Peyer's patch (tissue), 4 donors: Measurements from ENCODE around the gene KIF26B. TPM values are rescaled to one million over a fixed set of nuclear protein-coding genes. Genes with fewer than 3 reads are reported as not detected.

ENCODE experiments used
- DNase-seq, 3 donors: peaks; one replicate each; pipeline ENCODE4 v3.0.0-alpha.2; 2017 to 2019
- H3K27ac ChIP-seq, 4 donors: fragments of 200-600 bp; sonication (generic); one replicate each; pipeline ENCODE4 v1.5.1; 2016 to 2019
- H3K27me3 ChIP-seq, 2 donors: fragments of 200-600 bp; sonication (generic); one replicate each; pipeline ENCODE4 v1.5.1; 2019
- H3K36me3 ChIP-seq, 3 donors: fragments of 200-600 bp; sonication (generic); one replicate each; pipeline ENCODE4 v1.5.1; 2016 to 2019
- H3K4me1 ChIP-seq, 4 donors: fragments of 200-600 bp; sonication (generic); one replicate each; pipeline ENCODE4 v1.5.1; 2016 to 2019
- H3K4me3 ChIP-seq, 4 donors: fragments of 200-600 bp; sonication (generic); 1 replicate in 3 of 4; 2 replicates in 1 of 4; pipeline ENCODE4 v1.5.1; 2016 to 2019; ENCODE audit warnings: mild to moderate bottlenecking in 1 of 4
- H3K9me3 ChIP-seq, 4 donors: fragments of 200-600 bp; sonication (generic); one replicate each; pipeline ENCODE4 v1.5.1; 2016 to 2019; ENCODE audit warnings: mild to moderate bottlenecking in 1 of 4
- POLR2A ChIP-seq, 2 donors: fragments of 450-650 bp; IDR thresholded peaks; one replicate each; pipeline ENCODE4 v1.5.1; 2017; ENCODE audit warnings: antibody characterized with exemption in 2 of 2, mild to moderate bottlenecking in 2 of 2, moderate library complexity in 2 of 2
- total RNA-seq, 4 donors: library from RNA; depleted of rRNA; stranded (reverse); fragments of >200 nt; gene quantifications; one replicate each; pipeline ENCODE4 v1.1.0, GENCODE V29; 2016
- TF ChIP-seq, protein P1 (sequence below), 6 experiments: fragments of 450-650 bp in 4 of 6; fragments of 200-600 bp in 2 of 6; sonication (generic) in 1 of 6; IDR thresholded peaks; one replicate each; pipeline ENCODE4 v1.5.1; 2017 to 2019; ENCODE audit warnings: antibody characterized with exemption in 6 of 6, mild to moderate bottlenecking in 3 of 6, moderate library complexity in 1 of 6

The KIF26B gene
- total RNA-seq, 4 donors from 2014 or later: 0.70 to 1.6 (median 1.1) TPM

DNA sequence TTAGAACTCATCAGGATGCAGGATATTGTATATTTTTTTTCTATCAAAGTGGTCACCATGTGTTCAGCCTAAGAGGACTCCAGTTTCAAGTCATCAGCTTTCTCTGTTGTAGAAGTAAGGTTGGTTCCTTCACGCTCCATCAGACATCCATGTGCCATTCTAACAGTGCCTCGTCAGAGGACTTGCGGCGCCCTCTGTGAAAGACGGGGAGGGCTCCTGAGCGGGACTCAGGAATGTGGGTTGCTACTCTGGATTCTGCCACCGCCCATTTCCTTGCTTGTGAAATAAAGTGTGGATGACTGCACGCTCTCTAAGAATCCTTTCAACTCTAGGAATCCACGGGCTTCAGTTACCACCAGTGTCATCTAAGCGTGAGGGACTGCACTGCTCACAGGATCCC lies 593.5 kb downstream of the KIF26B start:
- no peak for DNase-seq
- Histone ChIP-seq H3K4me1 (no peaks in the 10 kb centered on the region), H3K9me3 (no peaks in the 10 kb centered on the region), H3K27ac (no peak overlapping the region), H3K4me3 (no peak overlapping the region), H3K27me3 (no peaks in the 10 kb centered on the region), H3K36me3 (no peaks in the 10 kb centered on the region)
- TF ChIP-seq, protein P1, sequence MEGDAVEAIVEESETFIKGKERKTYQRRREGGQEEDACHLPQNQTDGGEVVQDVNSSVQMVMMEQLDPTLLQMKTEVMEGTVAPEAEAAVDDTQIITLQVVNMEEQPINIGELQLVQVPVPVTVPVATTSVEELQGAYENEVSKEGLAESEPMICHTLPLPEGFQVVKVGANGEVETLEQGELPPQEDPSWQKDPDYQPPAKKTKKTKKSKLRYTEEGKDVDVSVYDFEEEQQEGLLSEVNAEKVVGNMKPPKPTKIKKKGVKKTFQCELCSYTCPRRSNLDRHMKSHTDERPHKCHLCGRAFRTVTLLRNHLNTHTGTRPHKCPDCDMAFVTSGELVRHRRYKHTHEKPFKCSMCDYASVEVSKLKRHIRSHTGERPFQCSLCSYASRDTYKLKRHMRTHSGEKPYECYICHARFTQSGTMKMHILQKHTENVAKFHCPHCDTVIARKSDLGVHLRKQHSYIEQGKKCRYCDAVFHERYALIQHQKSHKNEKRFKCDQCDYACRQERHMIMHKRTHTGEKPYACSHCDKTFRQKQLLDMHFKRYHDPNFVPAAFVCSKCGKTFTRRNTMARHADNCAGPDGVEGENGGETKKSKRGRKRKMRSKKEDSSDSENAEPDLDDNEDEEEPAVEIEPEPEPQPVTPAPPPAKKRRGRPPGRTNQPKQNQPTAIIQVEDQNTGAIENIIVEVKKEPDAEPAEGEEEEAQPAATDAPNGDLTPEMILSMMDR (IDR thresholded peaks at IDR 0.05): no peak

DNA sequence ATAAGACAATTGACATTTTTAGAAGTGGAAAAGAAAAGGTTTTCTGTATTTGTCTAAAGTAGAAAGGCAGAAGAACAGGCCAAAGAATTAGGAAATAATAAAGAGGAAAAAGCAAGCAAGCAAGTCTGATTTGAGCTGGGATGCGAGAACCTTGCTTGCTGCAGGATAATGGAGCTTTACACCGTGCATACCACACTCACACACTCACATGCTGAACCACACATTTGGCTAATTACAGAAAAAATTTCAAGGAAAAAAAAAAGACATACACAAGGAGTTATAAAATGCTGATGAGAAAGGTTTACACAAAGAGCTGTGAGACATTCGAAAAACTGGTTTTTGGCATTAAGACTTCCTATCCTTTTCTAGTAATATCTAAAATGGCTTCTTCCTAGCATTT lies 593.9 kb downstream of the KIF26B start:
- H3K9me3 ChIP-seq: no peaks in the 10 kb centered on the region
- no peaks in the 10 kb centered on the region for H3K27me3 ChIP-seq
- H3K4me3 ChIP-seq: no peak overlapping the region
- no peaks in the 10 kb centered on the region for H3K36me3 ChIP-seq
- TF ChIP-seq POLR2A (IDR thresholded peaks at IDR 0.05): no peak
- TF ChIP-seq, protein P1 (IDR thresholded peaks at IDR 0.05): no peak
- no peak overlapping the region for H3K27ac ChIP-seq
- DNase-seq: no peak
- H3K4me1 ChIP-seq: no peaks in the 10 kb centered on the region

DNA sequence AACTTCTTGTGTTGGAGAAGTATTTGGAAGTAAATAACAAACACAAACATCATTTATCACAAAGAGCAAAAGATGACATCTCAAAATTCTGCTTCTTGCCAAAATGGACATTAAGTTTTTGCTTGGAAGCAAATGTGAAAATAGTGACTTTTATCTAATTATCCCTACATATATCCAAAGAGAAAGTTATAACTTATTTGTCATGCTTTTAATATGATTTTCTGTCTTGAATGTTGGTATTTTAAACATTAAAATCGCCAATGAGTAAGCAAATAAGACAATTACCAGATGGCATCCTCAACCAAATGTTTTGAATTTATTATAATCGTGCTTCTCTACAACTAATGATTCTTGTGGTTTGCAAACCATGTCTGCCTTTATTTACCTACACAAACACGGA lies 594.3 kb downstream of the KIF26B start:
- no peak overlapping the region for H3K4me3 ChIP-seq
- H3K27ac ChIP-seq: no peak overlapping the region
- no peak for TF ChIP-seq POLR2A (IDR thresholded peaks at IDR 0.05)
- TF ChIP-seq, protein P1 (IDR thresholded peaks at IDR 0.05): no peak
- no peaks in the 10 kb centered on the region for H3K4me1 ChIP-seq
- DNase-seq: no peak
- no peaks in the 10 kb centered on the region for H3K36me3 ChIP-seq
- no peaks in the 10 kb centered on the region for H3K9me3 ChIP-seq
- no peaks in the 10 kb centered on the region for H3K27me3 ChIP-seq

DNA sequence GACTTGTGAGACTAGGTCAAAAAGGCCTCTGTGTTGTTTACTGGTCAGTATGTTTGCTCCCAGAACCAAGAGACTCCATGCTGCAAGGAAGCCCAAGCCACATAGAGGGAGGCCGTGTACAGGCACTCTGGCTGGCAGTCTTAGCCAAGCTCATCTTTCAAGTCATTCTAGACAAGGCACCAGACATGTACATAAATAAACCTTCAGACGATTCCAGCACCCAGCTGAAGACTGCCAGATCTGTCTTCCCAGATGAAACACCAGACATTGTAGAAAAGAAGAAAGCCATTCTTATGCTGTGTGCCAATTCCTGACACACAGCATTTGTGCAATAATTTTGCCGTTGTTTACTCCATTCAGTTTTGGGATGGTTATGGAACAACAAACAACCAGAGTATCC lies 595.5 kb downstream of the KIF26B start:
- no peaks in the 10 kb centered on the region for H3K4me1 ChIP-seq
- TF ChIP-seq POLR2A (IDR thresholded peaks at IDR 0.05): no peak
- TF ChIP-seq, protein P1 (IDR thresholded peaks at IDR 0.05): no peak
- no peaks in the 10 kb centered on the region for H3K27me3 ChIP-seq
- DNase-seq: no peak
- no peaks in the 10 kb centered on the region for H3K36me3 ChIP-seq
- no peak overlapping the region for H3K27ac ChIP-seq
- no peaks in the 10 kb centered on the region for H3K9me3 ChIP-seq
- H3K4me3 ChIP-seq: no peak overlapping the region

DNA sequence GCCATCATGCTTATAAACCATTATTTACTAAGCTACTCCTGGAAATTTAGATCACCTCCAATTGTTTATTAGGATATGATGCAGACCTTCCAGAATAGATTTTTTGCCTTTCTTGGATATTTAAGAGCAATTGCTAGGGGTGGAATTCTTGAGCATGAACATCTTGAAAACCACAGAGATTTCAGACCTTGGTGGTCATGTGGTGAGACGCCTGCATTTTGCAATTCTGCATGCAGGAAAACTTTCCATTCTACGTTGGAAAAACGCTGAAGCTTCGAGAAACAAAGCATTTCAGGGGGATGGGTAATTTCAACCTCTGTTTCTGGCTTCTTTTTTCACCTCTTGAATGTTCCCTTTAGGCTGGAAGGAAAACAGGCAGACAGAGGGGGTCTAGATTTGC lies 596.3 kb downstream of the KIF26B start:
- H3K4me1 ChIP-seq: no peaks in the 10 kb centered on the region
- H3K27ac ChIP-seq: no peak overlapping the region
- TF ChIP-seq POLR2A (IDR thresholded peaks at IDR 0.05): no peak
- TF ChIP-seq, protein P1 (IDR thresholded peaks at IDR 0.05): no peak
- no peak for DNase-seq
- no peak overlapping the region for H3K4me3 ChIP-seq
- no peaks in the 10 kb centered on the region for H3K9me3 ChIP-seq
- no peaks in the 10 kb centered on the region for H3K27me3 ChIP-seq
- H3K36me3 ChIP-seq: no peaks in the 10 kb centered on the region
